PFSK-1 (cell line): ENCODE results near the gene PHACTR2.

Experiments used
- FOXP2 ChIP-seq: optimal IDR thresholded peaks from 2 replicates; pipeline ENCODE3; 2011; ENCODE audit warnings: borderline replicate concordance, control low read depth, inconsistent platforms; ENCODE audit not compliant: insufficient read depth; ENCODE audit errors: extremely low read length, extremely low read depth
- POLR2AphosphoS5 ChIP-seq: IDR thresholded peaks from 2 replicates; pipeline ENCODE4 v1.6.1; 2012; ENCODE audit warnings: low read depth, mild to moderate bottlenecking, control low read depth, low read length, moderate library complexity
- REST ChIP-seq, 2 experiments: IDR thresholded peaks; 2 replicates each; pipeline versions ENCODE4 v1.6.1 to v1.8.0; 2011 to 2012; ENCODE audit warnings: low read depth in 2 of 2, low read length in 2 of 2, control low read depth in 1 of 2, inconsistent platforms in 1 of 2, mild to moderate bottlenecking in 1 of 2, moderate library complexity in 1 of 2; ENCODE audit not compliant: insufficient read depth in 1 of 2
- SIN3A ChIP-seq: IDR thresholded peaks from 2 replicates; pipeline ENCODE4 v1.6.1; 2012; ENCODE audit warnings: mild to moderate bottlenecking, low read length, moderate library complexity, borderline replicate concordance; ENCODE audit not compliant: insufficient read depth
- TAF1 ChIP-seq: IDR thresholded peaks from 2 replicates; pipeline ENCODE4 v1.6.1; 2012; ENCODE audit warnings: low read length, control low read depth, borderline replicate concordance; ENCODE audit not compliant: insufficient read depth

The PHACTR2 gene

GRCh38 chr6:143761074-143761473 is 83.3 kb downstream of the PHACTR2 start:
- no peak for TF ChIP-seq SIN3A
- TF ChIP-seq FOXP2 = no peak
- TF ChIP-seq REST (IDR thresholded peaks at IDR 0.05; ENCODE audit: insufficient read depth in 1 of 2, low read depth in 2 of 2, low read length in 2 of 2) = no peak
- TF ChIP-seq TAF1 = no peak
- TF ChIP-seq POLR2AphosphoS5 = no peak

- no peak for TF ChIP-seq SIN3A
- TF ChIP-seq REST (IDR thresholded peaks at IDR 0.05; ENCODE audit: insufficient read depth in 1 of 2, low read depth in 2 of 2, low read length in 2 of 2) = no peak
- TF ChIP-seq POLR2AphosphoS5 = no peak
- no peak for TF ChIP-seq FOXP2
- no peak for TF ChIP-seq TAF1
These were observed 84.4 kb downstream of the PHACTR2 start for GRCh38 chr6:143762126-143762525.

- TF ChIP-seq SIN3A = no peak
- TF ChIP-seq TAF1 = no peak
- TF ChIP-seq FOXP2 = no peak
- no peak for TF ChIP-seq REST (IDR thresholded peaks at IDR 0.05; ENCODE audit: insufficient read depth in 1 of 2, low read depth in 2 of 2, low read length in 2 of 2)
- TF ChIP-seq POLR2AphosphoS5 = no peak
These were observed 87.8 kb downstream of the PHACTR2 start for GRCh38 chr6:143765422-143766184.

- TF ChIP-seq REST (IDR thresholded peaks at IDR 0.05; ENCODE audit: insufficient read depth in 1 of 2, low read depth in 2 of 2, low read length in 2 of 2) (no peak), SIN3A (no peak), TAF1 (no peak), POLR2AphosphoS5 (no peak), FOXP2 (no peak)
These were observed 88.4 kb downstream of the PHACTR2 start for GRCh38 chr6:143766185-143766553.

GRCh38 chr6:143767433-143767832 is 89.7 kb downstream of the PHACTR2 start:
- TF ChIP-seq REST (IDR thresholded peaks at IDR 0.05; ENCODE audit: insufficient read depth in 1 of 2, low read depth in 2 of 2, low read length in 2 of 2) (no peak), SIN3A (no peak), FOXP2 (no peak), TAF1 (no peak), POLR2AphosphoS5 (no peak)
